HCT116 (cell line): ENCODE results near the gene CCDC197.

Experiments used
- CEBPB ChIP-seq: IDR thresholded peaks from 2 replicates; pipeline ENCODE4 v1.6.1; 2012; ENCODE audit warnings: low read depth
- CTCF ChIP-seq, 3 experiments: fragments of 200-600 bp in 1 of 3; sonication (generic) in 1 of 3; IDR thresholded peaks in 2 of 3; conservative IDR thresholded peaks in 1 of 3; 2 replicates each; pipeline ENCODE4 v1.5.1; 2012 to 2017; ENCODE audit warnings: low read depth in 2 of 3, low read length in 2 of 3, antibody characterized with exemption in 1 of 3, borderline replicate concordance in 1 of 3, control low read depth in 1 of 3, mild to moderate bottlenecking in 1 of 3, mixed read lengths in 1 of 3, mixed run types in 1 of 3, moderate library complexity in 1 of 3; ENCODE audit not compliant: insufficient read depth in 1 of 3
- EZH2phosphoT487 ChIP-seq: fragments of 200-600 bp; IDR thresholded peaks from 2 replicates; pipeline ENCODE4 v1.6.1; 2018; ENCODE audit warnings: antibody characterized with exemption, borderline replicate concordance
- FOSL1 ChIP-seq: IDR thresholded peaks from 2 replicates; pipeline ENCODE4 v1.6.1; 2012; ENCODE audit warnings: low read depth
- MAX ChIP-seq: IDR thresholded peaks from 2 replicates; pipeline ENCODE4 v1.6.1; 2012
- POLR2A ChIP-seq: IDR thresholded peaks from 2 replicates; pipeline ENCODE4 v1.7.0; 2011; ENCODE audit warnings: borderline replicate concordance; ENCODE audit not compliant: insufficient read depth, insufficient read length; ENCODE audit errors: extremely low read depth
- POLR2AphosphoS5 ChIP-seq: IDR thresholded peaks from 2 replicates; pipeline ENCODE4 v1.6.1; 2011; ENCODE audit warnings: mild to moderate bottlenecking, low read depth, low read length, moderate library complexity
- TCF7L2 ChIP-seq: IDR thresholded peaks from 2 replicates; pipeline ENCODE4 v1.7.0; 2011; ENCODE audit warnings: borderline replicate concordance, inconsistent platforms; ENCODE audit not compliant: insufficient read depth, insufficient read length; ENCODE audit errors: extremely low read depth
- YY1 ChIP-seq: IDR thresholded peaks from 2 replicates; pipeline ENCODE4 v1.6.1; 2011; ENCODE audit warnings: low read length, low read depth, moderate library complexity, mild to moderate bottlenecking; ENCODE audit not compliant: insufficient replicate concordance; ENCODE audit errors: extremely low read depth
- TF ChIP-seq, protein P1 (sequence below): IDR thresholded peaks from 2 replicates; pipeline ENCODE4 v1.6.1; 2011; ENCODE audit warnings: mild to moderate bottlenecking, low read length, moderate library complexity; ENCODE audit not compliant: insufficient replicate concordance; ENCODE audit errors: extremely low read depth

DNA sequence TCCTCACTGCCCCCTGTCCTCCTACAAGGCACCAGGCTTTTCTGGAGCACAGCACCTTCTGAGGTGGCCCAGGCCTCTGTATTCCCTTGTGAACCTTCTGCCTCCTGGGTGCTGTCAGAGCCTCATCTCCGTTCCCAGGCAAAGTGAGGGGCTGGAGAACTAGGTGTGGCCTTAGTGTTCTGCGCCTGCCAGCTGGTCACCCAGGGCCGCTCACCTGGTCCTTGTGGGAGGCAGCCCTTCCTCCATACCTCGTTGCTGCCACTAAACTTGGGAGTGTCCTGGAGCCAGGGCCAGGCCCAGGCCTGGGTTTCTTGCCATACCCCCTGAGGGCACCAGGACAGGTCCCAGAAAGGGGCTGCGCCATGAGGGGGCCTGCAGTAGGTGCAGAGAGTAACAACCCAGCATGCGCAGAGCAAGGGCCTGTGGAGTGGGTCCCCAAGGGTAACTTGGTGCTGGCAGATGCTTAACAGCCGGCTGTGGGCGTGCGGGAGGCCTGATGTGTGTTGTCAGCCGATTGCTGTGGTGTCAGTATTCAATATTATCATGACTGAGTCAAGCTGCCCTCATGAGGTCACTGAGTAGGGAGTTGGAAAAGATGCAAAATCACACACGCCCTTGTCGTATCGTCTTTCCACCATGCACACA lies 46.1 kb downstream of the CCDC197 start:
- TF ChIP-seq POLR2A = no peak
- no peak for TF ChIP-seq YY1
- no peak for TF ChIP-seq EZH2phosphoT487
- TF ChIP-seq CTCF (IDR thresholded peaks at IDR 0.05 in 2 of 3, conservative IDR thresholded peaks at IDR 0.05 in 1 of 3; ENCODE audit: borderline replicate concordance in 1 of 3, insufficient read depth in 1 of 3, low read depth in 2 of 3, low read length in 2 of 3) = no peak
- TF ChIP-seq, protein P1, sequence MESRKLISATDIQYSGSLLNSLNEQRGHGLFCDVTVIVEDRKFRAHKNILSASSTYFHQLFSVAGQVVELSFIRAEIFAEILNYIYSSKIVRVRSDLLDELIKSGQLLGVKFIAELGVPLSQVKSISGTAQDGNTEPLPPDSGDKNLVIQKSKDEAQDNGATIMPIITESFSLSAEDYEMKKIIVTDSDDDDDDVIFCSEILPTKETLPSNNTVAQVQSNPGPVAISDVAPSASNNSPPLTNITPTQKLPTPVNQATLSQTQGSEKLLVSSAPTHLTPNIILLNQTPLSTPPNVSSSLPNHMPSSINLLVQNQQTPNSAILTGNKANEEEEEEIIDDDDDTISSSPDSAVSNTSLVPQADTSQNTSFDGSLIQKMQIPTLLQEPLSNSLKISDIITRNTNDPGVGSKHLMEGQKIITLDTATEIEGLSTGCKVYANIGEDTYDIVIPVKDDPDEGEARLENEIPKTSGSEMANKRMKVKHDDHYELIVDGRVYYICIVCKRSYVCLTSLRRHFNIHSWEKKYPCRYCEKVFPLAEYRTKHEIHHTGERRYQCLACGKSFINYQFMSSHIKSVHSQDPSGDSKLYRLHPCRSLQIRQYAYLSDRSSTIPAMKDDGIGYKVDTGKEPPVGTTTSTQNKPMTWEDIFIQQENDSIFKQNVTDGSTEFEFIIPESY = no peak
- no peak for TF ChIP-seq POLR2AphosphoS5
- no peak for TF ChIP-seq TCF7L2
- no peak for TF ChIP-seq FOSL1
- TF ChIP-seq MAX = no peak
- no peak for TF ChIP-seq CEBPB
